SK-N-SH (cell line): ENCODE measurements around the gene KRTAP4-9. TPM values are rescaled to one million over a fixed set of nuclear protein-coding genes. Genes with fewer than 3 reads are reported as not detected.
"Not testable (repeated sequence)": the region's sequence is repeated elsewhere in the genome, so short reads cannot be mapped to it uniquely, and the experiment has no call there.

ENCODE experiments used
- CTCF ChIA-PET: fragments of 300-600, 350-600 bp; formaldehyde crosslinking; extraction: SDS; loops from one replicate; lab custom pipeline; 2021; lab: Yijun Ruan, JAX
- POLR2A ChIA-PET: fragments of 350-600 bp; sonication (Branson Sonifier 250); formaldehyde crosslinking; extraction: SDS; loops from one replicate; lab custom pipeline; 2020; ENCODE audit warnings: antibody characterized with exemption, inconsistent platforms; lab: Yijun Ruan, JAX
- DNase-seq: peaks from one replicate; pipeline ENCODE4 v3.0.0; 2012
- H2AFZ ChIP-seq: fragments of 200-600 bp; sonication (generic); 2 replicates; pipeline ENCODE4 v1.8.1; 2016; ENCODE audit warnings: antibody characterized with exemption, mild to moderate bottlenecking, low read depth
- H3F3A ChIP-seq: fragments of 200-600 bp; sonication (generic); replicated peaks from 2 replicates; pipeline ENCODE3; 2016; ENCODE audit warnings: antibody characterized with exemption, mild to moderate bottlenecking; ENCODE audit not compliant: insufficient read depth
- H3K27ac ChIP-seq, 2 experiments: fragments of 200-500 bp in 1 of 2; fragments of 200-600 bp in 1 of 2; sonication (Bioruptor generic) in 1 of 2; sonication (generic), shearing (Covaris generic) in 1 of 2; 2 replicates each; pipeline versions ENCODE4 v1.5.1 to v1.6.1; 2014 to 2016; ENCODE audit warnings: low read depth in 2 of 2, inconsistent platforms in 1 of 2, low read length in 1 of 2, mild to moderate bottlenecking in 1 of 2, mixed read lengths in 1 of 2
- H3K27me3 ChIP-seq: fragments of 200-600 bp; sonication (generic), shearing (Covaris generic); 2 replicates; pipeline ENCODE4 v1.6.1; 2016; ENCODE audit warnings: mixed run types; ENCODE audit not compliant: insufficient read depth
- H3K36me3 ChIP-seq, 2 experiments: fragments of 200-500 bp in 1 of 2; fragments of 200-600 bp in 1 of 2; sonication (Bioruptor generic) in 1 of 2; sonication (generic) in 1 of 2; replicated peaks in 1 of 2; 2 replicates each; pipeline versions ENCODE3 to v1.5.1; 2014 to 2016; ENCODE audit warnings: low read length in 1 of 2, mild to moderate bottlenecking in 1 of 2; ENCODE audit not compliant: insufficient read depth in 2 of 2, control insufficient read depth in 1 of 2
- H3K4me1 ChIP-seq, 2 experiments: fragments of 200-500 bp in 1 of 2; fragments of 200-600 bp in 1 of 2; sonication (Bioruptor generic) in 1 of 2; sonication (generic), shearing (Covaris generic) in 1 of 2; 2 replicates each; pipeline versions ENCODE4 v1.5.1 to v1.6.1; 2014 to 2016; ENCODE audit warnings: low read depth in 1 of 2, low read length in 1 of 2, mixed run types in 1 of 2; ENCODE audit not compliant: insufficient read depth in 2 of 2, control insufficient read depth in 1 of 2
- H3K4me2 ChIP-seq: fragments of 200-600 bp; sonication (generic), shearing (Covaris generic); 2 replicates; pipeline ENCODE4 v1.6.1; 2017; ENCODE audit warnings: mixed run types
- H3K4me3 ChIP-seq, 2 experiments: fragments of 200-500 bp in 1 of 2; fragments of 200-600 bp in 1 of 2; sonication (Bioruptor generic) in 1 of 2; sonication (generic), shearing (Covaris generic) in 1 of 2; 2 replicates each; pipeline versions ENCODE4 v1.5.1 to v1.8.1; 2014 to 2016; ENCODE audit warnings: low read depth in 2 of 2, inconsistent platforms in 1 of 2, low read length in 1 of 2, mild to moderate bottlenecking in 1 of 2, mixed read lengths in 1 of 2, moderate library complexity in 1 of 2
- H3K79me2 ChIP-seq: fragments of 200-600 bp; sonication (generic); 2 replicates; pipeline ENCODE4 v1.8.1; 2017; ENCODE audit warnings: mild to moderate bottlenecking; ENCODE audit not compliant: insufficient read depth
- H3K9ac ChIP-seq: fragments of 200-600 bp; sonication (generic); 2 replicates; pipeline ENCODE4 v1.6.1; 2017; ENCODE audit warnings: mixed run types
- H3K9me2 ChIP-seq: fragments of 200-600 bp; sonication (generic); 2 replicates; pipeline ENCODE4 v1.6.1; 2017; ENCODE audit warnings: mixed run types
- H3K9me3 ChIP-seq: fragments of 200-600 bp; sonication (generic); 2 replicates; pipeline ENCODE4 v1.6.1; 2017; ENCODE audit warnings: mixed run types, mild to moderate bottlenecking, moderate library complexity
- H4K20me1 ChIP-seq: fragments of 200-600 bp; sonication (generic); 2 replicates; pipeline ENCODE4 v1.6.1; 2017; ENCODE audit warnings: mild to moderate bottlenecking, mixed run types; ENCODE audit not compliant: insufficient read depth
- EP300 ChIP-seq, 2 experiments: IDR thresholded peaks; 2 replicates each; pipeline versions ENCODE4 v1.4.0 to v1.6.1; 2012; ENCODE audit warnings: borderline replicate concordance in 1 of 2, low read depth in 1 of 2, low read length in 1 of 2
- MAX ChIP-seq: IDR thresholded peaks from 2 replicates; pipeline ENCODE4 v1.4.0; 2012; ENCODE audit warnings: low read depth
- NFIC ChIP-seq: IDR thresholded peaks from 2 replicates; pipeline ENCODE4 v1.4.0; 2012; ENCODE audit warnings: borderline replicate concordance
- RXRA ChIP-seq: IDR thresholded peaks from 2 replicates; pipeline ENCODE4 v1.4.0; 2012; ENCODE audit warnings: low read depth, mild to moderate bottlenecking, borderline replicate concordance
- SMC3 ChIP-seq: IDR thresholded peaks from 2 replicates; pipeline ENCODE4 v1.6.1; 2012; ENCODE audit warnings: low read depth, low read length, improper control_type of control experiment
- TEAD4 ChIP-seq: IDR thresholded peaks from 2 replicates; pipeline ENCODE4 v1.4.0; 2012; ENCODE audit warnings: mild to moderate bottlenecking, borderline replicate concordance; ENCODE audit not compliant: insufficient read depth
- USF2 ChIP-seq: fragments of 150-350 bp; IDR thresholded peaks from 2 replicates; pipeline ENCODE4 v1.6.1; 2017; ENCODE audit warnings: antibody characterized with exemption, low read length, low read depth, borderline replicate concordance
- YY1 ChIP-seq: IDR thresholded peaks from 2 replicates; pipeline ENCODE4 v1.4.0; 2012; ENCODE audit warnings: low read depth, mild to moderate bottlenecking
- WGBS: methylation state at CpG from one replicate; pipeline ENCODE4 v1.1.6; 2017; ENCODE audit warnings: low lambda C conversion rate; 5-methylcytosine and 5-hydroxymethylcytosine counted together
- polyA plus RNA-seq, 3 experiments: library from polyadenylated mRNA; depleted of rRNA; stranded (reverse); fragments of >200 nt; gene quantifications; 2 replicates each; pipeline ENCODE4 v1.2.3, GENCODE V29; 2012
- TF ChIP-seq, protein P1 (sequence below): IDR thresholded peaks from 2 replicates; pipeline ENCODE4; 2012

The KRTAP4-9 gene
- polyA plus RNA-seq, 1 of the 3 experiments (the other 2 are of a cell fraction) = not detected

- H4K20me1 ChIP-seq, H3K27ac ChIP-seq, H3K4me1 ChIP-seq, H3K9ac ChIP-seq, H2AFZ ChIP-seq, H3K9me2 ChIP-seq, H3K9me3 ChIP-seq, POLR2A ChIA-PET, H3F3A ChIP-seq, H3K36me3 ChIP-seq, DNase-seq, H3K27me3 ChIP-seq, H3K4me2 ChIP-seq, H3K79me2 ChIP-seq, H3K4me3 ChIP-seq: not testable (repeated sequence)
- WGBS = no CpG with 5 or more reads among the region's 3 CpGs
- CTCF ChIA-PET = interaction anchor here (1.0 kb wide), 1 partner anchor 425 kb away, joined by 4 read pairs; no protein-coding TSS in a partner anchor
These were observed 18.8 kb downstream of the KRTAP4-9 start, which contains the start of gene KRTAP4-12 for GRCh38 chr17:41123991-41124371. Gene KRTAP4-12 (minus strand): TSS chr17:41124182. CDS start chr17:41124122, 60 bp downstream.

GRCh38 chr17:41125064-41125463 is 19.9 kb downstream of the KRTAP4-9 start:
- 40% methylated on average over 2 of the region's 2 CpGs for WGBS
- CTCF ChIA-PET = no interaction called here

GRCh38 chr17:41126412-41126811 is 21.2 kb downstream of the KRTAP4-9 start:
- CTCF ChIA-PET = no interaction called here
- TF ChIP-seq SMC3 = no peak
- H3K4me2 ChIP-seq = no peak overlapping the region
- no peak for DNase-seq
- no peaks in the 10 kb centered on the region for H4K20me1 ChIP-seq
- H3K9me3 ChIP-seq = no peaks in the 10 kb centered on the region
- no peaks in the 10 kb centered on the region for H3K4me1 ChIP-seq
- POLR2A ChIA-PET = no interaction called here
- no peak overlapping the region for H2AFZ ChIP-seq
- H3K36me3 ChIP-seq = no peaks in the 10 kb centered on the region
- H3F3A ChIP-seq = no peaks in the 10 kb centered on the region
- H3K9me2 ChIP-seq = no peaks in the 10 kb centered on the region
- no peaks in the 10 kb centered on the region for H3K27me3 ChIP-seq
- H3K79me2 ChIP-seq = no peaks in the 10 kb centered on the region
- no peak overlapping the region for H3K4me3 ChIP-seq
- WGBS = 9% methylated on average over 3 of the region's 3 CpGs
- no peak overlapping the region for H3K27ac ChIP-seq
- H3K9ac ChIP-seq = no peak overlapping the region

More at GRCh38 chr17:41125064-41125463, 19.9 kb downstream of the KRTAP4-9 start:
- Histone ChIP-seq H4K20me1 (no peaks in the 10 kb centered on the region), H3K27me3 (no peaks in the 10 kb centered on the region)
- TF ChIP-seq RXRA = no peak
- no peak for TF ChIP-seq YY1
- TF ChIP-seq TEAD4 = no peak
- TF ChIP-seq, all 33 proteins: peak for 0
- H3K4me2 ChIP-seq = no peak overlapping the region
- no peaks in the 10 kb centered on the region for H3K9me2 ChIP-seq
- no peak for DNase-seq
- H3K4me1 ChIP-seq = no peaks in the 10 kb centered on the region
- H3F3A ChIP-seq = no peaks in the 10 kb centered on the region
- no peak overlapping the region for H3K9ac ChIP-seq
- no peak overlapping the region for H3K27ac ChIP-seq
- no peaks in the 10 kb centered on the region for H3K36me3 ChIP-seq
- no peak overlapping the region for H2AFZ ChIP-seq
- H3K9me3 ChIP-seq = no peaks in the 10 kb centered on the region
- H3K79me2 ChIP-seq = no peaks in the 10 kb centered on the region
- H3K4me3 ChIP-seq = no peak overlapping the region
- POLR2A ChIA-PET = no interaction called here

- Histone ChIP-seq H3K4me3 (no peak overlapping the region), H4K20me1 (no peaks in the 10 kb centered on the region), H2AFZ (no peak overlapping the region), H3K4me2 (no peak overlapping the region), H3K36me3 (no peaks in the 10 kb centered on the region), H3K9me3 (no peaks in the 10 kb centered on the region), H3K4me1 (no peaks in the 10 kb centered on the region), H3F3A (no peaks in the 10 kb centered on the region), H3K9me2 (no peaks in the 10 kb centered on the region), H3K27ac (no peak overlapping the region), H3K27me3 (no peaks in the 10 kb centered on the region), H3K79me2 (no peaks in the 10 kb centered on the region), H3K9ac (no peak overlapping the region)
- ChIA-PET POLR2A (no interaction called here), CTCF (no interaction called here)
- no peak for DNase-seq
- TF ChIP-seq USF2 (no peak), NFIC (no peak), MAX (no peak), EP300 (IDR thresholded peaks at IDR 0.05; ENCODE audit: borderline replicate concordance in 1 of 2, low read depth in 1 of 2, low read length in 1 of 2) (no peak)
- TF ChIP-seq, protein P1, sequence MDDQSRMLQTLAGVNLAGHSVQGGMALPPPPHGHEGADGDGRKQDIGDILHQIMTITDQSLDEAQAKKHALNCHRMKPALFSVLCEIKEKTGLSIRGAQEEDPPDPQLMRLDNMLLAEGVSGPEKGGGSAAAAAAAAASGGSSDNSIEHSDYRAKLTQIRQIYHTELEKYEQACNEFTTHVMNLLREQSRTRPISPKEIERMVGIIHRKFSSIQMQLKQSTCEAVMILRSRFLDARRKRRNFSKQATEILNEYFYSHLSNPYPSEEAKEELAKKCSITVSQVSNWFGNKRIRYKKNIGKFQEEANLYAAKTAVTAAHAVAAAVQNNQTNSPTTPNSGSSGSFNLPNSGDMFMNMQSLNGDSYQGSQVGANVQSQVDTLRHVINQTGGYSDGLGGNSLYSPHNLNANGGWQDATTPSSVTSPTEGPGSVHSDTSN = no peak
- WGBS = 9% methylated on average over 1 of the region's 1 CpG
These were observed 22.2 kb downstream of the KRTAP4-9 start for GRCh38 chr17:41127371-41127770.
